ENCODE measurements around the gene AP1G2.
A peak's percentile ranks its signal among the peaks of the same experiment; 100 is the strongest.

AP1G2 gene

GRCh38 chr14:23556700-23557440, 10.7 kb downstream of the AP1G2 start:
- in situ Hi-C loops (cut with HindIII; ENCODE audit: low sequenced_read_pairs), result no loop called here
- peak overlapping the region; percentile 74 for H3K4me3 ChIP-seq (ENCODE audit: low read depth, low read length)
- DNase-seq (ENCODE audit: low read depth), result no peak
- TF ChIP-seq, protein P1, sequence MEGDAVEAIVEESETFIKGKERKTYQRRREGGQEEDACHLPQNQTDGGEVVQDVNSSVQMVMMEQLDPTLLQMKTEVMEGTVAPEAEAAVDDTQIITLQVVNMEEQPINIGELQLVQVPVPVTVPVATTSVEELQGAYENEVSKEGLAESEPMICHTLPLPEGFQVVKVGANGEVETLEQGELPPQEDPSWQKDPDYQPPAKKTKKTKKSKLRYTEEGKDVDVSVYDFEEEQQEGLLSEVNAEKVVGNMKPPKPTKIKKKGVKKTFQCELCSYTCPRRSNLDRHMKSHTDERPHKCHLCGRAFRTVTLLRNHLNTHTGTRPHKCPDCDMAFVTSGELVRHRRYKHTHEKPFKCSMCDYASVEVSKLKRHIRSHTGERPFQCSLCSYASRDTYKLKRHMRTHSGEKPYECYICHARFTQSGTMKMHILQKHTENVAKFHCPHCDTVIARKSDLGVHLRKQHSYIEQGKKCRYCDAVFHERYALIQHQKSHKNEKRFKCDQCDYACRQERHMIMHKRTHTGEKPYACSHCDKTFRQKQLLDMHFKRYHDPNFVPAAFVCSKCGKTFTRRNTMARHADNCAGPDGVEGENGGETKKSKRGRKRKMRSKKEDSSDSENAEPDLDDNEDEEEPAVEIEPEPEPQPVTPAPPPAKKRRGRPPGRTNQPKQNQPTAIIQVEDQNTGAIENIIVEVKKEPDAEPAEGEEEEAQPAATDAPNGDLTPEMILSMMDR (IDR thresholded peaks at IDR 0.05; ENCODE audit: low read depth, low read length, missing control alignments), result no peak

- H3K4me3 ChIP-seq (ENCODE audit: low read depth, low read length), result peak within 1 kb of the TSS; percentile 74
- peak; percentile 53 for DNase-seq (ENCODE audit: low read depth)
- in situ Hi-C loops (cut with HindIII; ENCODE audit: low sequenced_read_pairs), result no loop called here
- TF ChIP-seq, protein P1 (IDR thresholded peaks at IDR 0.05; ENCODE audit: low read depth, low read length, missing control alignments), result no peak
These were observed 11.5 kb downstream of the AP1G2 start, which contains the start of gene THTPA for GRCh38 chr14:23555882-23556699. TSS of gene THTPA (plus strand) at chr14:23556271. CDS start at chr14:23556758, 487 bp downstream.

DNA sequence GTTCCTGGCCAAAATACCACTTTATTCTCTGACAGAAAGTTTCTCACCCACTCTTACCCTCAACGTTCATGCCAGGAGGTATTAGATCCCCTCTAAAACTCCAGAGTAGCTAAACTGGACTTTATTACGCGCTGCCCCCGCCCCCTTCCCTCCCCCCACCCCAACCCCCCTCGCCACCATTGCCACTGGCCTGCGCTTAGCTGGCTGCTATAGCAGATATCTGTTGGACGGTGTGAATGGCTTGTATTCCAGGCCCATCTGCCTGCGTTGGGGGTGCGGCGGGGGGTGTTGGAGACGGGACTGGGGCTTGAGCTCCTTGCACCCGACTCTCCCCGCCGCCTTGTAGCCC, 12.1 kb downstream of the AP1G2 start:
- TF ChIP-seq, protein P1 (IDR thresholded peaks at IDR 0.05; ENCODE audit: low read depth, low read length, missing control alignments), result no peak
- DNase-seq (ENCODE audit: low read depth), result no peak
- peak overlapping the region; percentile 74 for H3K4me3 ChIP-seq (ENCODE audit: low read depth, low read length)
- in situ Hi-C loops (cut with HindIII; ENCODE audit: low sequenced_read_pairs), result no loop called here

DNA sequence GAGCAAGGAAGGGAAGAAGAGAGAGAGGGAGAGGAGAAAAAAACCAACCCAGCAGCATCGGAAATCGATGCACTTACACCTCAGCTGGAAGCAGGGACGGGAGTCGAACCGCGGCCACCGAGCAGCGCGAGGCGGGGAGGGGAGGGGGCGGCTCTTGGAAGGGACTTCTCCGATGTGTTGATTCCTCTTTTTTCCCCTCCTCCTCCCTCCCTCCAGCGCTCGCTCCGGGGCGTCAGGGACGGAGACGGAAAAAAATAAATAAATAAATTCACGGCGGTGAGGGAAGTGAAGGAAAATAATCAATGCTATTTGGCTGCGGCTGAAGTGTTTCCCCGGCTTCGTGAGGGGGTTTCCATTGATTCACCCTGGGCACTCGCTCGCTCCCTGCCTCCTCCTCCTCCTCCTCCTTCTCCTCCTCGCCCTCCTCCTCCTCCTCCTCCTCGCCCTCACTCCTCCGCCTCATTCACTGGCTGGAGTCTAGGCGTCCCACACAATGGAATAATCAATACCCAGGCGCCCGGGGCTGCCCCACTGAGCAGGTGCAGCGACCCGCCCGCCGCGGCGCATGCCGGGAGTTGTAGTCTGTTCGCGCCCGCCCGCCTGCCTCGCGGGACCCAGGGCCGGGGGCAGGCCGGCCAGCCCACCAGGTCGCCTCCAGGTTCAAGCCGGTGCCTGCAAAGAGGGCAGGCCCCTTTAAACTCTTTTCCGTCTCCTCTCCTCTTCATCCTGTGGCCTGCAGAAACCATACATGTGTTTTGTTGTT, 16.1 kb downstream of the AP1G2 start, which contains the start of gene ZFHX2:
Gene ZFHX2 (minus strand): TSS at position 500 of the 763 bp plus-strand sequence. CDS start 16,440 bp downstream, outside the sequence.
- TF ChIP-seq, protein P1 (IDR thresholded peaks at IDR 0.05; ENCODE audit: low read depth, low read length, missing control alignments), result no peak
- peak within 1 kb of the TSS; percentile 63 for H3K4me3 ChIP-seq (ENCODE audit: low read depth, low read length)
- in situ Hi-C loops (cut with HindIII; ENCODE audit: low sequenced_read_pairs), result no loop called here
- DNase-seq (ENCODE audit: low read depth), result no peak

DNA sequence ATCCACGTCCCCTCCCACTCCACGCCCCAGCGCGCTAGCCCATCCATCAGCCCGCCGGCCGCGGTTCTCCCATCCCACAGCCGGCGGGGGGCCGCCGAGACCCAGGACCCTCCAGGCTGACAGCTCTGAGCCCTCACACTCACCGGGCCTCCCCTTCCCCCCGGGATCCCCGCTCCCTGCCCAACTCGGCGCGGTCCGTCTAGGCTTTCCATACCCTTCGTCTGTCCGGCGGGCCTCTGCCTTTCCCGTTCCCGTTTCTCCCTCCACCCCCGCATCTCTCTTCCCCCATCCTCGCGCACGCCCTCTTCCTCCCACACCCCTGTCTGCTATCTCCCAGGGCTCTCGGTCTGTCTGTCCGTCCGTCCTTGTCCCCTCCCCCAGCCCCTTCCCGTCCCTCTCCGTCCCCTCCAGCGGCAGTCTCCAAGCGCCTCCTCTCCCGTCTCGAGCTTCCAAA, 16.8 kb downstream of the AP1G2 start:
- TF ChIP-seq, protein P1 (IDR thresholded peaks at IDR 0.05; ENCODE audit: low read depth, low read length, missing control alignments), result no peak
- in situ Hi-C loops (cut with HindIII; ENCODE audit: low sequenced_read_pairs), result no loop called here
- no peak for DNase-seq (ENCODE audit: low read depth)
- H3K4me3 ChIP-seq (ENCODE audit: low read depth, low read length), result peak overlapping the region; percentile 63

Measured in astrocyte of the cerebellum (primary cell).